Astrocyte (in vitro differentiated cells and primary cell): ENCODE measurements around the gene ITGAX.

Experiments
- CTCF ChIP-seq: IDR thresholded peaks from 2 replicates; pipeline ENCODE4 v1.5.1; 2011; ENCODE audit warnings: low read depth, mild to moderate bottlenecking, inconsistent platforms, low read length, moderate library complexity; ENCODE audit not compliant: insufficient read depth
- EZH2 ChIP-seq: IDR thresholded peaks from 2 replicates; pipeline ENCODE4 v1.6.1; 2012; ENCODE audit warnings: mild to moderate bottlenecking, low read length, inconsistent platforms; ENCODE audit not compliant: insufficient read depth

GRCh38 chr16:31357324-31358109 is 2.5 kb downstream of the ITGAX start:
- no peak for TF ChIP-seq CTCF
- TF ChIP-seq EZH2, result no peak
